ENCODE results near the gene RAB1A. TPM values are rescaled to one million over a fixed set of nuclear protein-coding genes. Genes with fewer than 3 reads are reported as not detected.

The RAB1A gene
- total RNA-seq, 4 donors from 2014 or later = 87.1 to 114 (median 98.8) TPM

- Histone ChIP-seq H3K4me3 (replicated peaks in 1 of 3) (no peak overlapping the region), H3K27ac (peak overlapping the region in 2 of 3 donors; percentile 23 to 50), H3K9me3 (no peaks in the 10 kb centered on the region), H3K36me3 (no peaks in the 10 kb centered on the region), H3K4me1 (peaks cover 40 to 82% of the 10 kb centered on the region in 2 donors), H3K27me3 (no peaks in the 10 kb centered on the region)
- WGBS, 2 donors = 90 to 98% methylated on average over 6 to 8 of the region's 8 CpGs
- intact Hi-C loops (cut with DNase I) = loop anchor here (5.0 kb wide), 1 partner anchor 75 kb away; no protein-coding TSS in a partner anchor
- peak; percentile 40 to 66 for DNase-seq
- TF ChIP-seq POLR2A (IDR thresholded peaks at IDR 0.05) (no peak), CTCF (IDR thresholded peaks at IDR 0.05) (no peak)
Observed at GRCh38 chr2:65061910-65062339, 68.0 kb downstream of the RAB1A start.

GRCh38 chr2:65061146-65061909 lies 68.6 kb downstream of the RAB1A start:
- DNase-seq = no peak
- H3K27ac ChIP-seq = peak overlapping the region; percentile 23 to 50 (median 37)
- H3K36me3 ChIP-seq = no peaks in the 10 kb centered on the region
- H3K4me3 ChIP-seq (replicated peaks in 1 of 3) = no peak overlapping the region
- no peaks in the 10 kb centered on the region for H3K9me3 ChIP-seq
- no peaks in the 10 kb centered on the region for H3K27me3 ChIP-seq
- peaks cover 40 to 82% of the 10 kb centered on the region in 2 donors for H3K4me1 ChIP-seq
- 89 to 91% methylated on average over 7 of the region's 7 CpGs for WGBS, 2 donors
- intact Hi-C loops (cut with DNase I) = loop anchor here (5.0 kb wide), 1 partner anchor 76 kb away; no protein-coding TSS in a partner anchor
- TF ChIP-seq CTCF (IDR thresholded peaks at IDR 0.05) (no peak), POLR2A (IDR thresholded peaks at IDR 0.05) (no peak)

GRCh38 chr2:65059071-65059470 lies 70.8 kb downstream of the RAB1A start:
- intact Hi-C loops (cut with DNase I) = no loop called here
- Histone ChIP-seq H3K27me3 (no peaks in the 10 kb centered on the region), H3K36me3 (no peaks in the 10 kb centered on the region), H3K4me3 (replicated peaks in 1 of 3) (no peak overlapping the region), H3K27ac (peak overlapping the region in 2 of 3 donors; percentile 78 to 91), H3K9me3 (no peaks in the 10 kb centered on the region), H3K4me1 (peaks cover 19 to 64% of the 10 kb centered on the region in 2 donors)
- 86 to 97% methylated on average over 1 of the region's 1 CpG for WGBS, 2 donors
- no peak for DNase-seq
- TF ChIP-seq POLR2A (IDR thresholded peaks at IDR 0.05) (no peak), CTCF (IDR thresholded peaks at IDR 0.05) (no peak)

GRCh38 chr2:65057391-65058052 lies 72.4 kb downstream of the RAB1A start:
- TF ChIP-seq CTCF (IDR thresholded peaks at IDR 0.05) (no peak), POLR2A (IDR thresholded peaks at IDR 0.05) (peak in 1 of 2 donors; percentile 7)
- Histone ChIP-seq H3K27ac (peak overlapping the region; percentile 65 to 91 (median 78)), H3K9me3 (no peaks in the 10 kb centered on the region), H3K4me1 (peaks cover 19 to 53% of the 10 kb centered on the region in 2 donors), H3K36me3 (no peaks in the 10 kb centered on the region), H3K27me3 (no peaks in the 10 kb centered on the region), H3K4me3 (replicated peaks in 1 of 3) (peak overlapping the region; percentile 71 to 98 (median 82))
- intact Hi-C loops (cut with DNase I) = no loop called here
- 56 to 60% methylated on average over 6 of the region's 6 CpGs for WGBS, 2 donors
- no peak for DNase-seq

- H3K4me3 ChIP-seq (replicated peaks in 1 of 3) = peak overlapping the region; percentile 71 to 98 (median 82)
- 6 to 14% methylated on average over 5 of the region's 5 CpGs for WGBS, 2 donors
- H3K36me3 ChIP-seq = no peaks in the 10 kb centered on the region
- intact Hi-C loops (cut with DNase I) = no loop called here
- peak overlapping the region; percentile 65 to 91 (median 78) for H3K27ac ChIP-seq
- peaks cover 19 to 52% of the 10 kb centered on the region in 2 donors for H3K4me1 ChIP-seq
- no peak for DNase-seq
- no peak for TF ChIP-seq CTCF (IDR thresholded peaks at IDR 0.05)
- no peak for TF ChIP-seq POLR2A (IDR thresholded peaks at IDR 0.05)
- H3K27me3 ChIP-seq = no peaks in the 10 kb centered on the region
- no peaks in the 10 kb centered on the region for H3K9me3 ChIP-seq
Observed at GRCh38 chr2:65057054-65057375, 72.9 kb downstream of the RAB1A start.

Data from thyroid gland (tissue), 4 donors.